Cardiac muscle cell (in vitro differentiated cells and primary cell): ENCODE measurements around the gene AKT1. TPM values are rescaled to one million over a fixed set of nuclear protein-coding genes. Genes with fewer than 3 reads are reported as not detected.

Experiments
- DNase-seq, 2 donors: peaks; one replicate each; pipeline versions ENCODE4 v3.0.0 to v3.0.0-alpha.2; 2010 to 2017; ENCODE audit warnings: low read depth in 1 of 2, low spot score in 1 of 2
- H3K27ac ChIP-seq: fragments of 200-600 bp; sonication (generic); 2 replicates; pipeline ENCODE4 v1.5.1; 2016
- H3K27me3 ChIP-seq: fragments of 200-600 bp; sonication (generic); 2 replicates; pipeline ENCODE4 v1.6.0; 2016; ENCODE audit warnings: control low read depth
- H3K36me3 ChIP-seq: fragments of 200-600 bp; sonication (generic); 2 replicates; pipeline ENCODE4 v1.5.1; 2016; ENCODE audit warnings: control low read depth
- H3K4me1 ChIP-seq: fragments of 200-600 bp; sonication (generic); 2 replicates; pipeline ENCODE4 v1.8.1; 2017; ENCODE audit warnings: low read depth, mild to moderate bottlenecking, mixed run types
- H3K4me3 ChIP-seq: fragments of 200-600 bp; sonication (generic); 2 replicates; pipeline ENCODE4 v1.5.1; 2016; ENCODE audit warnings: mild to moderate bottlenecking
- H3K9me3 ChIP-seq: fragments of 200-600 bp; sonication (generic); 2 replicates; pipeline ENCODE4 v1.5.1; 2017; ENCODE audit warnings: low read depth, mild to moderate bottlenecking, control low read depth
- polyA plus RNA-seq: library from polyadenylated mRNA; unstranded; fragments of >200 nt; fragmentation: Nextera tagmentation; extraction: Ambion mirVana; gene quantifications from 2 replicates; pipeline ENCODE4 v1.2.1, GENCODE V29; 2016
- total RNA-seq: library from RNA; depleted of rRNA; stranded (reverse); fragments of >200 nt; gene quantifications from 2 replicates; pipeline ENCODE4 v1.2.3, GENCODE V29; 2016
- TF ChIP-seq, protein P1 (sequence below): IDR thresholded peaks from 2 replicates; pipeline ENCODE4 v1.5.1; 2012; ENCODE audit warnings: low read depth, mild to moderate bottlenecking, low read length

AKT1 gene
- total and polyA plus RNA-seq, 2 experiments from 2014 or later = 173 to 242 TPM

DNA sequence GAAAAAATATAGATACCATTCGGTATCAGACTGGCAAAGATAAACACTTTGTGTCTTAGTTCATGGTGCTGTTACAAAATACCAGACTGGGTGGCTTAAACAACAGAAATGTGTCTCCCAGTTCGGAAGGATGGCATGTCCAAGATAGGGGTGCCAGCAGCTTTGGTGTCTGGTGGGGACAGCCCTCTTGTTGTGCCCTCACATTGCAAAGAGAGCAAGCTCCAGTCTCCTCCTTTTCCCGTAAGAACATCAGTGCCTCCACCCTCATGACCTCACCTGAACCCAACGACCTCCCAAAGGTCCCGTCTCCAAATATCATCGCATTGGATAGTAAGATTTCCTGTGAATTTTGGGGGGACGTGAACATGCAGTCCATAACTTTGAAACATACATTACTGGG, 17.7 kb upstream of the AKT1 start:
- H3K27ac ChIP-seq = no peak overlapping the region
- no peaks in the 10 kb centered on the region for H3K9me3 ChIP-seq
- no peak overlapping the region for H3K4me3 ChIP-seq
- TF ChIP-seq, protein P1, sequence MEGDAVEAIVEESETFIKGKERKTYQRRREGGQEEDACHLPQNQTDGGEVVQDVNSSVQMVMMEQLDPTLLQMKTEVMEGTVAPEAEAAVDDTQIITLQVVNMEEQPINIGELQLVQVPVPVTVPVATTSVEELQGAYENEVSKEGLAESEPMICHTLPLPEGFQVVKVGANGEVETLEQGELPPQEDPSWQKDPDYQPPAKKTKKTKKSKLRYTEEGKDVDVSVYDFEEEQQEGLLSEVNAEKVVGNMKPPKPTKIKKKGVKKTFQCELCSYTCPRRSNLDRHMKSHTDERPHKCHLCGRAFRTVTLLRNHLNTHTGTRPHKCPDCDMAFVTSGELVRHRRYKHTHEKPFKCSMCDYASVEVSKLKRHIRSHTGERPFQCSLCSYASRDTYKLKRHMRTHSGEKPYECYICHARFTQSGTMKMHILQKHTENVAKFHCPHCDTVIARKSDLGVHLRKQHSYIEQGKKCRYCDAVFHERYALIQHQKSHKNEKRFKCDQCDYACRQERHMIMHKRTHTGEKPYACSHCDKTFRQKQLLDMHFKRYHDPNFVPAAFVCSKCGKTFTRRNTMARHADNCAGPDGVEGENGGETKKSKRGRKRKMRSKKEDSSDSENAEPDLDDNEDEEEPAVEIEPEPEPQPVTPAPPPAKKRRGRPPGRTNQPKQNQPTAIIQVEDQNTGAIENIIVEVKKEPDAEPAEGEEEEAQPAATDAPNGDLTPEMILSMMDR = no peak
- DNase-seq = no peak
- H3K36me3 ChIP-seq = no peaks in the 10 kb centered on the region
- H3K4me1 ChIP-seq = peaks cover 8% of the 10 kb centered on the region
- no peaks in the 10 kb centered on the region for H3K27me3 ChIP-seq

GRCh38 chr14:104810316-104810715, 14.8 kb upstream of the AKT1 start:
- TF ChIP-seq, protein P1 = no peak
- no peaks in the 10 kb centered on the region for H3K4me1 ChIP-seq
- no peak overlapping the region for H3K4me3 ChIP-seq
- no peaks in the 10 kb centered on the region for H3K27me3 ChIP-seq
- no peak overlapping the region for H3K27ac ChIP-seq
- no peaks in the 10 kb centered on the region for H3K36me3 ChIP-seq
- DNase-seq = no peak
- H3K9me3 ChIP-seq = no peaks in the 10 kb centered on the region

DNA sequence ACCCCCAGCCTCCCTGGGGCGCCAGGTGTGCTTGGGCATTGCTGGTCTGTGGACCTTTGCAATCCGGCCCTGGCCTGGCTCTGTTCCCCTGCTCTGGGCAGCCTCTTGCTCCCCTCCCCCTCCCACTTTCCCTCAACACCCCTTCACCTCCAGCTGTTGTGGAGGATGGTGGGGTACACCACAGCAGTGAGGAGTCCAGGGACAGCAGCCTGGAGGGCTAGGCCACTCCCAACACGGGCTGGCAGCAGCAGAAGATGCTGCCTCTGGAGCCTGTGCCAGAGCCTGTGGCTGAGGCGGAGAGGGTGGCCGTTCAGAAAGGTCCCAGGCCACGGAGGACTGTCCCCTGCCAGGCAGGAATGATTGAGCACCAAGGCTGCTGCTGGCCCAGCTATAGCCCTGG, 12.9 kb upstream of the AKT1 start:
- no peaks in the 10 kb centered on the region for H3K9me3 ChIP-seq

DNA sequence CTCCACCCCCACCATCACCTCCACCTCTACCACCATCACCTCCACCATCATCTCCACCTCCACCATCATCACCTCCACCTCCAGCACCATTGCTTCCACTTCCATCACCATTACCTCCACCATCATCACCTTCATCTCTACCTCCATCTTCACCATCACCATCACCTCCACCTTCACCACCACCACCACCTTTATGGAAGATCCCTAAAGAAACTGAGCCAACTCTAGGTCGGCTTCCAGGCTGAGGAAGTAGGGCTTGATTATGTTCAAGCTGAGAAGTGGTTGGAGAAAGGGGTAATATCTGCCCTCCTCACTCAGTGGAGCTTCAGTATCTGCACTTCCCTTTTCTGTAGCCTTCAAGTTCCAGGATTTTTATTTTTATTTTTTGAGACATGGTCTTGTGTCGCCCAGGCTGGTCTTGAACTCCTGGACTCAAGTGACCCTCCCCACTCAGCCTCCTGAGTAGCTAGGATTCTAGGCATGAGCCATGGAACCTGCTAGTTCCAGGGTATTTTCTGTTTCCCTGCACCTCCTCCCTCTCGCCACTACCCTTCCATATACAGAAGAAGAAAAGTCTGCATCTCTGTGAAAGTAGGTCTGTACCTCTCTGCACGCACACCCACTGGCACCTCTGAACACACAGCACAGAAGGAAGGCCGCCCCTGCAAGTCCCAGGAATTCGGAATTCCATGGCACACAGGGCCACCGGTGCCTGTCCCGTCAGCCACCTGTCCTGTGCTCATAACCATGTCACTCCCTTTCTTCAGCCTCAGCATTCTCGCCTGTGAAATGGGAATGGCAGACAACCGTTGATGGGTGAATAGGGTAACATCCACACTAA, 11.3 kb upstream of the AKT1 start:
- TF ChIP-seq, protein P1 = no peak
- H3K27me3 ChIP-seq = no peaks in the 10 kb centered on the region
- no peaks in the 10 kb centered on the region for H3K9me3 ChIP-seq
- no peaks in the 10 kb centered on the region for H3K36me3 ChIP-seq
- no peak for DNase-seq
- no peaks in the 10 kb centered on the region for H3K4me1 ChIP-seq
- no peak overlapping the region for H3K4me3 ChIP-seq
- H3K27ac ChIP-seq = no peak overlapping the region

More for the DNA sequence above, 12.9 kb upstream of the AKT1 start:
- Histone ChIP-seq H3K4me1 (no peaks in the 10 kb centered on the region), H3K36me3 (no peaks in the 10 kb centered on the region), H3K27me3 (no peaks in the 10 kb centered on the region), H3K27ac (no peak overlapping the region), H3K4me3 (no peak overlapping the region)
- TF ChIP-seq, protein P1 = no peak
- DNase-seq = no peak

DNA sequence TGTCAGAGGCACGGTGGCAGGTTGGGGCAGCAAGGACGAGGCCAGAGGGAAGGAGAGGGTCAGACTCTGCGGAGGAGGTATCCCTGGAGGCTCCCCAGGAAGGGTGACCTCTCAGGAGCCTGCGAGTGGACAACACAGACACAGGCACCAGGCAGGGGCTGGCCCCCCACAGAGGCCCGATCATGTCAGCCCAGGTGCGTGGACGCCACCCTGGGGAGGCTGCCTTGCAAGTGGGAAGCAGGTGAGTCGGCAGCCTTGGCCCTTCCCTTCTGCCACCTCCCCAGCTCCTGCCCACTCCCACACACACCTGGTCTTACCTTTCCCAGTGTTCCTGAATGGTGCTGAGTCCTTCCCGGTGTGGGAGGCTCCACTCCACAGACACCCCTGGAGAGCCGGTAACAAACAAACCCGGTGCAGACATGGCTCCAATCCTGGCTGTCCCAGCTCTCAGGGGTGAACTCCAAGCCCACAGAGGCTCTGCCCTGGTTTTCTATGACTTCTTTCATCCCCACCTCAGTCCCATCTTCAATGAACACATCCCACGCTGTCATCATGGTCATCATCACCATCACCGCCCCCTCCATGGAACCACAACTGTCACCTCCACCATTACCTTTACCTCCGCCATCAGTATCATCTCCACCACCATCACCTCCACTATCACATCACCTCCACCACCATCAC, 10.5 kb upstream of the AKT1 start:
- H3K9me3 ChIP-seq = no peaks in the 10 kb centered on the region
- H3K27me3 ChIP-seq = no peaks in the 10 kb centered on the region
- H3K4me3 ChIP-seq = no peak overlapping the region
- no peak overlapping the region for H3K27ac ChIP-seq
- H3K4me1 ChIP-seq = no peaks in the 10 kb centered on the region
- TF ChIP-seq, protein P1 = no peak
- H3K36me3 ChIP-seq = no peaks in the 10 kb centered on the region
- no peak for DNase-seq
